HCT116 (cell line): Measurements from ENCODE around the gene FSD1. TPM values are rescaled to one million over a fixed set of nuclear protein-coding genes. Genes with fewer than 3 reads are reported as not detected.

Experiments
- ATAC-seq: fragments of 200-7000 bp; cut with Tn5 transposase; 2 replicates; pipeline ENCODE4 v1.9.1; 2020; ENCODE audit warnings: mild to moderate bottlenecking, moderate library complexity
- BruUV-seq: library from RNA; stranded (reverse); fragments of 400-500 nt; replicated peaks from 2 replicates; lab custom pipeline; 2021; lab: Mats Ljungman, UMichigan
- CTCF ChIA-PET: fragments of 300-600 bp; sonication (Branson Sonifier 250); formaldehyde crosslinking; loops from one replicate; lab custom pipeline; 2021; ENCODE audit warnings: antibody characterized with exemption; lab: Charles Lee
- POLR2A ChIA-PET: fragments of 300-600, 350-600 bp; sonication (Branson Sonifier 250); formaldehyde crosslinking; loops from one replicate; lab custom pipeline; 2021; ENCODE audit warnings: antibody characterized with exemption; lab: Charles Lee
- RAD21 ChIA-PET, 2 experiments: fragments of 300-600 bp; sonication (Branson Sonifier 250); formaldehyde crosslinking; loops; one replicate each; lab custom pipeline; 2023; ENCODE audit warnings: low total read pairs in 2 of 2; ENCODE audit not compliant: uncharacterized antibody in 2 of 2, unreplicated experiment in 2 of 2, low non-redundant PET in 1 of 2; lab: Charles Lee
- DNase-seq: peaks from one replicate; pipeline ENCODE4 v3.0.0-alpha.2; 2010; ENCODE audit warnings: low read depth, low spot score
- H2AFZ ChIP-seq: fragments of 200-600 bp; shearing (Covaris generic), sonication (generic); 2 replicates; pipeline ENCODE4 v1.6.1; 2017; ENCODE audit warnings: low read depth, mixed run types, mixed read lengths, antibody characterized with exemption, low read length; ENCODE audit not compliant: poor library complexity, severe bottlenecking
- H3K27ac ChIP-seq: 2 replicates; pipeline ENCODE4 v1.5.1; 2012; ENCODE audit warnings: low read depth, low read length
- H3K27me3 ChIP-seq: fragments of 200-600 bp; sonication (generic); 2 replicates; pipeline ENCODE4 v1.6.1; 2016; ENCODE audit warnings: mixed run types, low read length, mixed read lengths; ENCODE audit not compliant: insufficient read depth
- H3K36me3 ChIP-seq, 2 experiments: fragments of 200-500 bp in 1 of 2; fragments of 200-600 bp in 1 of 2; sonication (Bioruptor generic) in 1 of 2; sonication (generic) in 1 of 2; 2 replicates each; pipeline versions ENCODE4 v1.5.1 to v1.6.1; 2014 to 2016; ENCODE audit warnings: low read length in 2 of 2, inconsistent platforms in 1 of 2, mixed read lengths in 1 of 2, mixed run types in 1 of 2; ENCODE audit not compliant: insufficient read depth in 2 of 2, control insufficient read depth in 1 of 2
- H3K4me1 ChIP-seq, 2 experiments: fragments of 200-600 bp in 1 of 2; sonication (generic) in 1 of 2; 2 replicates each; pipeline versions ENCODE4 v1.5.1 to v1.6.1; 2012 to 2017; ENCODE audit warnings: low read length in 2 of 2, inconsistent platforms in 1 of 2, mild to moderate bottlenecking in 1 of 2, mixed read lengths in 1 of 2, mixed run types in 1 of 2, moderate library complexity in 1 of 2; ENCODE audit not compliant: insufficient read depth in 2 of 2, control insufficient read depth in 1 of 2
- H3K4me2 ChIP-seq: fragments of 200-600 bp; sonication (generic); 2 replicates; pipeline ENCODE4 v1.6.1; 2017; ENCODE audit warnings: mixed run types, low read length, mixed read lengths
- H3K4me3 ChIP-seq, 2 experiments: fragments of 200-600 bp in 1 of 2; sonication (generic) in 1 of 2; replicated peaks in 1 of 2; 2 replicates each; pipeline ENCODE4 v1.5.1; 2011 to 2016; ENCODE audit warnings: low read length in 2 of 2, control low read depth in 1 of 2, low read depth in 1 of 2, mild to moderate bottlenecking in 1 of 2, mixed read lengths in 1 of 2, mixed run types in 1 of 2
- H3K79me2 ChIP-seq: fragments of 200-600 bp; sonication (generic); 2 replicates; pipeline ENCODE4 v1.6.1; 2017; ENCODE audit warnings: mild to moderate bottlenecking, mixed run types, low read length, moderate library complexity, mixed read lengths; ENCODE audit not compliant: insufficient read depth
- H3K9ac ChIP-seq: fragments of 200-600 bp; sonication (generic); 2 replicates; pipeline ENCODE4 v1.6.1; 2016; ENCODE audit warnings: low read length, mixed read lengths
- H3K9me2 ChIP-seq: fragments of 200-600 bp; sonication (generic), shearing (Covaris generic); 2 replicates; pipeline ENCODE4 v1.6.1; 2017; ENCODE audit warnings: mixed run types, mild to moderate bottlenecking, moderate library complexity; ENCODE audit not compliant: insufficient read depth
- H3K9me3 ChIP-seq, 2 experiments: fragments of 200-500 bp in 1 of 2; fragments of 200-600 bp in 1 of 2; sonication (Bioruptor generic) in 1 of 2; sonication (generic) in 1 of 2; 2 replicates each; pipeline ENCODE4 v1.6.1; 2014 to 2017; ENCODE audit warnings: low read length in 2 of 2, mixed read lengths in 2 of 2, inconsistent platforms in 1 of 2, low read depth in 1 of 2, mild to moderate bottlenecking in 1 of 2, mixed run types in 1 of 2, moderate library complexity in 1 of 2; ENCODE audit not compliant: control insufficient read depth in 1 of 2, insufficient read depth in 1 of 2
- H4K20me1 ChIP-seq: fragments of 200-600 bp; sonication (generic), shearing (Covaris generic); 2 replicates; pipeline ENCODE4 v1.6.1; 2017; ENCODE audit warnings: mixed run types, mild to moderate bottlenecking, moderate library complexity; ENCODE audit not compliant: insufficient read depth
- ATF3 ChIP-seq: IDR thresholded peaks from 2 replicates; pipeline ENCODE4 v1.6.1; 2012
- CBX3 ChIP-seq: IDR thresholded peaks from 2 replicates; pipeline ENCODE4 v1.6.1; 2012; ENCODE audit warnings: low read depth
- CEBPB ChIP-seq: IDR thresholded peaks from 2 replicates; pipeline ENCODE4 v1.6.1; 2012; ENCODE audit warnings: low read depth
- EGR1 ChIP-seq: IDR thresholded peaks from 2 replicates; pipeline ENCODE4 v1.6.1; 2012; ENCODE audit warnings: low read depth
- ELF1 ChIP-seq: IDR thresholded peaks from 2 replicates; pipeline ENCODE4 v1.6.1; 2012; ENCODE audit warnings: low read depth, borderline replicate concordance
- EZH2 ChIP-seq: fragments of 200-600 bp; sonication (generic); IDR thresholded peaks from 2 replicates; pipeline ENCODE4 v1.6.1; 2017; ENCODE audit warnings: antibody characterized with exemption, mixed run types
- FOSL1 ChIP-seq: IDR thresholded peaks from 2 replicates; pipeline ENCODE4 v1.6.1; 2012; ENCODE audit warnings: low read depth
- JUND ChIP-seq: IDR thresholded peaks from 2 replicates; pipeline ENCODE4 v1.6.1; 2012
- POLR2A ChIP-seq: IDR thresholded peaks from 2 replicates; pipeline ENCODE4 v1.7.0; 2011; ENCODE audit warnings: borderline replicate concordance; ENCODE audit not compliant: insufficient read depth, insufficient read length; ENCODE audit errors: extremely low read depth
- POLR2AphosphoS5 ChIP-seq: IDR thresholded peaks from 2 replicates; pipeline ENCODE4 v1.6.1; 2011; ENCODE audit warnings: mild to moderate bottlenecking, low read depth, low read length, moderate library complexity
- REST ChIP-seq: IDR thresholded peaks from 2 replicates; pipeline ENCODE4 v1.6.1; 2012; ENCODE audit warnings: low read depth
- SIN3A ChIP-seq: IDR thresholded peaks from 2 replicates; pipeline ENCODE4 v1.6.1; 2012; ENCODE audit warnings: low read depth
- SP1 ChIP-seq: IDR thresholded peaks from 2 replicates; pipeline ENCODE4 v1.6.1; 2012; ENCODE audit warnings: low read depth
- SRF ChIP-seq: IDR thresholded peaks from 2 replicates; pipeline ENCODE4 v1.6.1; 2012; ENCODE audit warnings: low read depth
- YY1 ChIP-seq: IDR thresholded peaks from 2 replicates; pipeline ENCODE4 v1.6.1; 2011; ENCODE audit warnings: low read length, low read depth, moderate library complexity, mild to moderate bottlenecking; ENCODE audit not compliant: insufficient replicate concordance; ENCODE audit errors: extremely low read depth
- ZBTB33 ChIP-seq: IDR thresholded peaks from 2 replicates; pipeline ENCODE4 v1.6.1; 2011; ENCODE audit warnings: mild to moderate bottlenecking, low read length, moderate library complexity; ENCODE audit not compliant: insufficient replicate concordance; ENCODE audit errors: extremely low read depth
- ZNF274 ChIP-seq: fragments of 200-500 bp; sonication (Bioruptor generic); IDR thresholded peaks from 2 replicates; pipeline ENCODE4 v1.6.1; 2014; ENCODE audit warnings: mild to moderate bottlenecking, low read depth, low read length, inconsistent platforms
- intact Hi-C: fragments of 100-400 bp; cut with micrococcal nuclease; formaldehyde crosslinking; loops from 2 replicates; pipeline ENCODE4 v1.10.0; 2022
- total RNA-seq: library from RNA; stranded (reverse); gene quantifications from one replicate; pipeline ENCODE4 v1.2.1, GENCODE V29; 2021; ENCODE audit not compliant: unreplicated experiment

FSD1 gene
- total RNA-seq, 1 experiment from 2014 or later, result 20.1 TPM

- no TSS peak for BruUV-seq
- DNase-seq (no peak), ATAC-seq (no peak)
- Histone ChIP-seq H3K27me3 (no peaks in the 10 kb centered on the region), H3K79me2 (no peaks in the 10 kb centered on the region), H3K36me3 (no peaks in the 10 kb centered on the region), H3K27ac (no peak overlapping the region), H3K4me2 (no peak overlapping the region), H3K9me2 (no peaks in the 10 kb centered on the region), H3K4me3 (no peak overlapping the region), H3K9ac (no peak overlapping the region), H3K4me1 (no peaks in the 10 kb centered on the region), H4K20me1 (no peaks in the 10 kb centered on the region), H3K9me3 (no peaks in the 10 kb centered on the region), H2AFZ (no peak overlapping the region)
- RAD21 ChIA-PET, result no interaction called here
- POLR2A ChIA-PET, result no interaction called here
- CTCF ChIA-PET, result no interaction called here
- no peak for TF ChIP-seq EZH2
- intact Hi-C loops, result no loop called here
Measured at GRCh38 chr19:4318460-4318859, 14.1 kb downstream of the FSD1 start.

- POLR2A ChIA-PET, result no interaction called here
- CTCF ChIA-PET, result no interaction called here
- no peaks in the 10 kb centered on the region for H3K9me2 ChIP-seq
Measured at GRCh38 chr19:4319067-4319718, 14.8 kb downstream of the FSD1 start.

More at GRCh38 chr19:4319067-4319718, 14.8 kb downstream of the FSD1 start:
- RAD21 ChIA-PET, result no interaction called here
- H3K9me3 ChIP-seq, result no peaks in the 10 kb centered on the region
- H3K27me3 ChIP-seq, result no peaks in the 10 kb centered on the region
- no peak overlapping the region for H3K4me2 ChIP-seq
- H3K79me2 ChIP-seq, result no peaks in the 10 kb centered on the region
- intact Hi-C loops, result no loop called here
- H3K9ac ChIP-seq, result no peak overlapping the region
- ATAC-seq (no peak), DNase-seq (no peak)
- H3K27ac ChIP-seq, result no peak overlapping the region
- H3K4me1 ChIP-seq, result no peaks in the 10 kb centered on the region
- no peaks in the 10 kb centered on the region for H4K20me1 ChIP-seq
- BruUV-seq, result no TSS peak
- no peaks in the 10 kb centered on the region for H3K36me3 ChIP-seq
- no peak overlapping the region for H2AFZ ChIP-seq
- no peak overlapping the region for H3K4me3 ChIP-seq
- TF ChIP-seq SRF, result no peak
- no peak for TF ChIP-seq EGR1
- no peak for TF ChIP-seq ATF3
- no peak for TF ChIP-seq JUND
- no peak for TF ChIP-seq SP1
- no peak for TF ChIP-seq POLR2AphosphoS5
- TF ChIP-seq ZNF274, result no peak
- no peak for TF ChIP-seq ZBTB33
- TF ChIP-seq FOSL1, result no peak
- TF ChIP-seq ELF1, result no peak
- no peak for TF ChIP-seq CEBPB
- no peak for TF ChIP-seq POLR2A
- no peak for TF ChIP-seq EZH2
- no peak for TF ChIP-seq REST
- no peak for TF ChIP-seq YY1
- TF ChIP-seq SIN3A, result no peak
- TF ChIP-seq CBX3, result no peak
- TF ChIP-seq, all 23 proteins: peak for 0
